SU-DHL-6 (cell line): Measurements from ENCODE around the gene TENM4.
"Not testable (repeated sequence)": the region's sequence is repeated elsewhere in the genome, so short reads cannot be mapped to it uniquely, and the experiment has no call there.

ENCODE experiments used
- H2AFZ ChIP-seq: fragments of 200-600 bp; sonication (generic); 2 replicates; pipeline ENCODE4 v1.6.1; 2014; ENCODE audit warnings: low read depth, mild to moderate bottlenecking, moderate library complexity, mixed read lengths, antibody characterized with exemption, low read length; ENCODE audit not compliant: severe bottlenecking
- H3F3A ChIP-seq: fragments of 200-600 bp; shearing (Covaris generic); 2 replicates; pipeline ENCODE4 v1.6.0; 2016; ENCODE audit warnings: antibody characterized with exemption, mild to moderate bottlenecking; ENCODE audit not compliant: insufficient read depth
- H3K27ac ChIP-seq: fragments of 200-600 bp; sonication (generic); 2 replicates; pipeline ENCODE4 v1.5.1; 2016; ENCODE audit warnings: low read depth, mild to moderate bottlenecking, low read length, moderate library complexity, mixed read lengths
- H3K27me3 ChIP-seq: fragments of 200-600 bp; sonication (generic), shearing (Covaris generic); 2 replicates; pipeline ENCODE4 v1.6.0; 2014; ENCODE audit warnings: mild to moderate bottlenecking, low read length
- H3K36me3 ChIP-seq: fragments of 200-600 bp; sonication (generic); 2 replicates; pipeline ENCODE4 v1.6.1; 2014; ENCODE audit warnings: mild to moderate bottlenecking, low read length, mixed read lengths
- H3K4me2 ChIP-seq: fragments of 300-600, 200-600 bp; shearing (Covaris generic), sonication (generic); 2 replicates; pipeline ENCODE4 v1.6.0; 2014; ENCODE audit warnings: low read length, low read depth, mild to moderate bottlenecking; ENCODE audit not compliant: poor library complexity, severe bottlenecking
- H3K4me3 ChIP-seq: fragments of 200-600 bp; sonication (generic); 2 replicates; pipeline ENCODE4 v1.5.1; 2014; ENCODE audit warnings: antibody characterized with exemption, low read length, mild to moderate bottlenecking, mixed read lengths; ENCODE audit not compliant: insufficient read depth, poor library complexity, severe bottlenecking
- H3K79me2 ChIP-seq: fragments of 200-600 bp; sonication (generic); 2 replicates; pipeline ENCODE4 v1.6.1; 2014; ENCODE audit warnings: mild to moderate bottlenecking, low read length, moderate library complexity; ENCODE audit not compliant: insufficient read depth
- H3K9ac ChIP-seq: fragments of 200-600 bp; sonication (generic); 2 replicates; pipeline ENCODE4 v1.7.0; 2014; ENCODE audit warnings: mild to moderate bottlenecking, low read length
- H3K9me2 ChIP-seq: fragments of 200-600 bp; sonication (generic); replicated peaks from 2 replicates; pipeline ENCODE4 v1.6.1; 2014; ENCODE audit warnings: low read length; ENCODE audit not compliant: insufficient read depth
- H3K9me3 ChIP-seq: fragments of 200-600 bp; sonication (generic); 2 replicates; pipeline ENCODE4 v1.6.1; 2014; ENCODE audit warnings: low read length, mixed read lengths; ENCODE audit not compliant: insufficient read depth
- H4K20me1 ChIP-seq: fragments of 200-600 bp; sonication (generic); 2 replicates; pipeline ENCODE4 v1.6.1; 2014; ENCODE audit warnings: low read depth, mild to moderate bottlenecking, antibody characterized with exemption, low read length, moderate library complexity, mixed read lengths
- EZH2phosphoT487 ChIP-seq: fragments of 200-600 bp; sonication (generic), shearing (Covaris generic); conservative IDR thresholded peaks from 2 replicates; pipeline ENCODE4 v1.6.1; 2018; ENCODE audit warnings: mild to moderate bottlenecking, antibody characterized with exemption, low read length, moderate library complexity, mixed read lengths
- TF ChIP-seq, protein P1 (sequence below): fragments of 200-600 bp; sonication (generic); IDR thresholded peaks from one replicate; pipeline ENCODE4 v1.5.1; 2017; ENCODE audit warnings: antibody characterized with exemption, mild to moderate bottlenecking, low read length, moderate library complexity; ENCODE audit not compliant: insufficient read depth, poor library complexity, severe bottlenecking

Gene TENM4

DNA sequence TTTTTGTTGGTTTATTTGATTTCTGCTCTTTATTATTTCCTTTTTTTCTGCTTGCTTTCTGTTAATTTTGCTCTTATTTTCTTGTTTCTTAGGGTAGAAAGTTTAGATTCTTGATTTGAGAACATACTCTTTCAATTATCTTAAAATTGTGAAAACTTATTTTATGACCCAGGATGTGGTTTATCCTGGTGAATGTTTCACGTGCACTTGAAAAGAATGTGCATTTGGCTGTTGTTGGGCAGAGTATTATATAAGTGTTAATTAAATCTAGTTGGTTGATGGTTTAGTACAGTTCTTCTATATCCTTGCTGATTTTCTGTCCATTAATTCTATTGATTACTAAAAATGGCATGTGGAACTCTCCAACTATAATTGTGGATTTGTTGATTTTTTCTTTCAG is 799.3 kb downstream of the TENM4 start:
- TF ChIP-seq EZH2phosphoT487, result no peak
- TF ChIP-seq, protein P1, sequence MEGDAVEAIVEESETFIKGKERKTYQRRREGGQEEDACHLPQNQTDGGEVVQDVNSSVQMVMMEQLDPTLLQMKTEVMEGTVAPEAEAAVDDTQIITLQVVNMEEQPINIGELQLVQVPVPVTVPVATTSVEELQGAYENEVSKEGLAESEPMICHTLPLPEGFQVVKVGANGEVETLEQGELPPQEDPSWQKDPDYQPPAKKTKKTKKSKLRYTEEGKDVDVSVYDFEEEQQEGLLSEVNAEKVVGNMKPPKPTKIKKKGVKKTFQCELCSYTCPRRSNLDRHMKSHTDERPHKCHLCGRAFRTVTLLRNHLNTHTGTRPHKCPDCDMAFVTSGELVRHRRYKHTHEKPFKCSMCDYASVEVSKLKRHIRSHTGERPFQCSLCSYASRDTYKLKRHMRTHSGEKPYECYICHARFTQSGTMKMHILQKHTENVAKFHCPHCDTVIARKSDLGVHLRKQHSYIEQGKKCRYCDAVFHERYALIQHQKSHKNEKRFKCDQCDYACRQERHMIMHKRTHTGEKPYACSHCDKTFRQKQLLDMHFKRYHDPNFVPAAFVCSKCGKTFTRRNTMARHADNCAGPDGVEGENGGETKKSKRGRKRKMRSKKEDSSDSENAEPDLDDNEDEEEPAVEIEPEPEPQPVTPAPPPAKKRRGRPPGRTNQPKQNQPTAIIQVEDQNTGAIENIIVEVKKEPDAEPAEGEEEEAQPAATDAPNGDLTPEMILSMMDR, result no peak
- Histone ChIP-seq H3K79me2 (no peaks in the 10 kb centered on the region), H3K4me2 (no peak overlapping the region), H3K9ac (no peak overlapping the region), H3K9me3 (no peaks in the 10 kb centered on the region), H4K20me1 (no peaks in the 10 kb centered on the region), H3F3A (no peaks in the 10 kb centered on the region), H3K36me3 (no peaks in the 10 kb centered on the region), H3K4me3 (no peak overlapping the region), H3K27me3 (no peaks in the 10 kb centered on the region), H3K9me2 (no peaks in the 10 kb centered on the region), H3K27ac (no peak overlapping the region), H2AFZ (no peak overlapping the region)

- Histone ChIP-seq H3K4me2 (no peak overlapping the region), H2AFZ (no peak overlapping the region), H3F3A (no peaks in the 10 kb centered on the region), H3K9ac (no peak overlapping the region), H3K27ac (no peak overlapping the region), H3K9me2 (no peaks in the 10 kb centered on the region), H4K20me1 (no peaks in the 10 kb centered on the region), H3K79me2 (no peaks in the 10 kb centered on the region), H3K9me3 (no peaks in the 10 kb centered on the region), H3K27me3 (no peaks in the 10 kb centered on the region), H3K4me3 (no peak overlapping the region), H3K36me3 (no peaks in the 10 kb centered on the region)
- TF ChIP-seq EZH2phosphoT487, result no peak
- TF ChIP-seq, protein P1, result no peak
Observed at GRCh38 chr11:78638704-78639380, 802.0 kb downstream of the TENM4 start.

DNA sequence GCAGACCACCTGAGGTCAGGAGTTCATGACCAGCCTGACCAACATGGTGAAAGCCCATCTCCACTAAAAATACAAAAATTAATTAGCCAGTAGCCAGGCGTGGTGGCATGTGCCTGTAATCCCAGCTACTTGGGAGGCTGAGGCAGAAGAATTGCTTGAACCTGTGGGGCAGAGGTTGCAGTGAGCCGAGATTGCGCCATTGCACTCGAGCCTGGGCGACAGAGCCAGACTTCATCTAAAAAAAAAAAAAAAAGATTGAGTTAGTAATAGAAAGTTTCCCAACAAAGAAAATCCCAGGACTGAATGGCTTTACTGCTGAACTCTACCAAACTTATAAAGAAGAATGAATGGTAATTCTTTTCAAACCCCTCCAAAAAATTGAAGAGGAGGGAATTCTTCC is 803.3 kb downstream of the TENM4 start:
- not testable (repeated sequence) for H3K36me3 ChIP-seq, H3K4me3 ChIP-seq, H2AFZ ChIP-seq, H3K79me2 ChIP-seq, H3K9ac ChIP-seq, H3K9me2 ChIP-seq, H3K27ac ChIP-seq, H3K9me3 ChIP-seq, H3F3A ChIP-seq, H3K27me3 ChIP-seq, H3K4me2 ChIP-seq, H4K20me1 ChIP-seq

- Histone ChIP-seq H3K27ac (no peak overlapping the region), H2AFZ (no peak overlapping the region), H3K27me3 (no peaks in the 10 kb centered on the region), H3K4me3 (no peak overlapping the region), H3K9me3 (no peaks in the 10 kb centered on the region), H3K9ac (no peak overlapping the region), H3K79me2 (no peaks in the 10 kb centered on the region), H3F3A (no peaks in the 10 kb centered on the region), H3K4me2 (no peak overlapping the region), H3K36me3 (no peaks in the 10 kb centered on the region), H4K20me1 (no peaks in the 10 kb centered on the region), H3K9me2 (no peaks in the 10 kb centered on the region)
- TF ChIP-seq EZH2phosphoT487, result no peak
- TF ChIP-seq, protein P1, result no peak
Observed at GRCh38 chr11:78635814-78636506, 804.9 kb downstream of the TENM4 start.
